ENCODE measurements around the gene GOLGA6L10.
"Not testable (repeated sequence)": the region's sequence is repeated elsewhere in the genome, so short reads cannot be mapped to it uniquely, and the experiment has no call there.

GOLGA6L10 gene

GRCh38 chr15:82299511-82299914, 49.8 kb downstream of the GOLGA6L10 start:
- DNase-seq (ENCODE audit: low spot score), result not testable (repeated sequence)

GRCh38 chr15:82298520-82298919, 50.8 kb downstream of the GOLGA6L10 start:
- peak; percentile 33 for DNase-seq (ENCODE audit: low spot score)

GRCh38 chr15:82298032-82298431, 51.2 kb downstream of the GOLGA6L10 start:
- DNase-seq (ENCODE audit: low spot score), result no peak

- no peak for DNase-seq (ENCODE audit: low spot score)
These were observed 51.7 kb downstream of the GOLGA6L10 start for GRCh38 chr15:82297546-82297945.

- no peak for DNase-seq (ENCODE audit: low spot score)
These were observed 55.1 kb downstream of the GOLGA6L10 start for GRCh38 chr15:82294061-82294690.

GRCh38 chr15:82292271-82292670, 57.0 kb downstream of the GOLGA6L10 start:
- DNase-seq (ENCODE audit: low spot score), result no peak
